PC-3 (cell line): ENCODE results near the gene IER2. TPM values are rescaled to one million over a fixed set of nuclear protein-coding genes. Genes with fewer than 3 reads are reported as not detected.
"Not testable (repeated sequence)": the region's sequence is repeated elsewhere in the genome, so short reads cannot be mapped to it uniquely, and the experiment has no call there.

Experiments
- ATAC-seq: fragments of 200-7000 bp; cut with Tn5 transposase; 2 replicates; pipeline ENCODE4 v1.9.1; 2020; ENCODE audit warnings: mild to moderate bottlenecking, moderate library complexity
- BruUV-seq: library from RNA; stranded (reverse); fragments of 400-500 nt; replicated peaks from 2 replicates; lab custom pipeline; 2021; lab: Mats Ljungman, UMichigan
- CTCF ChIA-PET: fragments of 300-600 bp; sonication (Branson Sonifier 250); formaldehyde crosslinking; loops from one replicate; lab custom pipeline; 2022; ENCODE audit warnings: antibody characterized with exemption; lab: Charles Lee
- POLR2A ChIA-PET: fragments of 300-600 bp; sonication (Branson Sonifier 250); formaldehyde crosslinking; loops from one replicate; lab custom pipeline; 2022; ENCODE audit warnings: antibody characterized with exemption; ENCODE audit not compliant: unreplicated experiment; lab: Charles Lee
- DNase-seq: peaks from one replicate; pipeline ENCODE4 v3.0.0-alpha.2; 2015
- H2AFZ ChIP-seq: fragments of 300-600 bp; sonication (generic); 2 replicates; pipeline ENCODE4 v1.6.0; 2016; ENCODE audit warnings: antibody characterized with exemption, low read length
- H3F3A ChIP-seq: fragments of 300-600 bp; sonication (generic); one replicate; pipeline ENCODE4 v1.6.0; 2017; ENCODE audit warnings: antibody characterized with exemption, low read length, control low read depth, mild to moderate bottlenecking; ENCODE audit not compliant: unreplicated experiment
- H3K27ac ChIP-seq: fragments of 300-600 bp; sonication (generic); 2 replicates; pipeline ENCODE4 v1.5.1; 2016; ENCODE audit warnings: mild to moderate bottlenecking, low read length
- H3K27me3 ChIP-seq: fragments of 300-600 bp; sonication (generic); 2 replicates; pipeline ENCODE4 v1.6.1; 2016; ENCODE audit warnings: low read length, mixed read lengths
- H3K36me3 ChIP-seq: fragments of 300-600 bp; sonication (generic); 2 replicates; pipeline ENCODE4 v1.6.1; 2016; ENCODE audit warnings: low read depth, mixed run types, low read length, mixed read lengths
- H3K4me1 ChIP-seq: fragments of 300-600 bp; sonication (generic); 2 replicates; pipeline ENCODE4 v1.5.1; 2016; ENCODE audit warnings: low read length; ENCODE audit not compliant: insufficient read depth
- H3K4me2 ChIP-seq: fragments of 300-600 bp; sonication (generic); 2 replicates; pipeline ENCODE4 v1.6.0; 2016; ENCODE audit warnings: low read length
- H3K4me3 ChIP-seq: fragments of 300-600 bp; sonication (generic); 2 replicates; pipeline ENCODE4 v1.5.1; 2016; ENCODE audit warnings: mild to moderate bottlenecking, low read length, mixed read lengths
- H3K79me2 ChIP-seq: fragments of 300-600 bp; sonication (generic); 2 replicates; pipeline ENCODE4 v1.6.1; 2017; ENCODE audit warnings: low read length, mixed read lengths
- H3K9ac ChIP-seq: fragments of 300-600 bp; sonication (generic); 2 replicates; pipeline ENCODE4 v1.6.0; 2016; ENCODE audit warnings: mild to moderate bottlenecking, low read length
- H3K9me2 ChIP-seq: fragments of 300-600 bp; sonication (generic); replicated peaks from 2 replicates; pipeline ENCODE4 v1.6.1; 2016; ENCODE audit warnings: mixed run types, low read length, mixed read lengths
- H3K9me3 ChIP-seq: fragments of 300-600 bp; sonication (generic); 2 replicates; pipeline ENCODE4 v1.6.1; 2016; ENCODE audit warnings: low read length, mixed read lengths
- H4K20me1 ChIP-seq: fragments of 300-600 bp; sonication (generic); 2 replicates; pipeline ENCODE4 v1.6.1; 2016; ENCODE audit warnings: low read length, mixed read lengths
- EZH2 ChIP-seq: fragments of 300-600 bp; sonication (generic); IDR thresholded peaks from one replicate; pipeline ENCODE4 v1.6.1; 2017; ENCODE audit warnings: antibody characterized with exemption, mild to moderate bottlenecking, low read length; ENCODE audit not compliant: unreplicated experiment
- EZH2phosphoT487 ChIP-seq: fragments of 300-600 bp; sonication (generic); IDR thresholded peaks from 2 replicates; pipeline ENCODE4 v1.6.1; 2018; ENCODE audit warnings: mild to moderate bottlenecking, antibody characterized with exemption, low read length, borderline replicate concordance
- intact Hi-C: fragments of 100-400 bp; cut with micrococcal nuclease; formaldehyde crosslinking; loops from 2 replicates; pipeline ENCODE4 v1.9.0; 2023
- total RNA-seq: library from RNA; depleted of rRNA; stranded (reverse); fragments of >200 nt; gene quantifications from 2 replicates; pipeline ENCODE4 v1.2.3, GENCODE V29; 2014
- TF ChIP-seq, protein P1 (sequence below): fragments of 300-600 bp; sonication (generic); conservative IDR thresholded peaks from 2 replicates; pipeline ENCODE4 v1.5.1; 2017; ENCODE audit warnings: antibody characterized with exemption, low read depth, mild to moderate bottlenecking, low read length

Gene IER2
- total RNA-seq, 1 experiment from 2014 or later, result 155 TPM

DNA sequence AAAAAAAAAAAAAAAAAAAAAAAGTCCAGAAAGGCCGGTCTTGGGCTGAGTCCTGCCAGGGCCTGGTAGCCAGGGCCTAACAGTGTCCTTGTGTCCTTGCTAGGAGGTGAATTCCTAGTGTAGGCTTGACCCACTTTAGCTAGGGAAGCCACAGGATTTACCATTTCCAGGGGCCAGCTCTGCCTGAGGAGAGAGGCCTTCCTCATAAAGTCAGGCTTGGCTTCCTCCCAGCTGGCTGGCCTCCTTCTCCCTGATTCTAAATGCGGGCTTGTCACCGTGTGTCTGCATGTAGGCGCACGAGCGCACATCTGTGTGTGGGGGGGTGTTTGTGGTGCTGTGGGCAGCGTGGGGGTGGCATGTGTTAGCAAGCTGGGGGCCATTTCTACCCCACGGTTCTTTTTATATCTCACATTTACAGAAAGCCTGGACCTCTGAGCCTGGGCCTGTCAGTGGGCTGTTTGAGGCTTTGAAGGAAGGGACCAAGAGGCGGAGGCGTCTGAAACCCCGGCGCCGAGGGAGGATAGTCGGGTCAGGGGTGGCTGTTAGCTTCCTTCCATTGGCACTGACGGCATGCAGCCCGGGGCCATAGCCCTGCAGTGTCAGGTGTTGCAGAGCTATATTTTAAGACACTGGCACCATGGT lies 31.7 kb downstream of the IER2 start:
- peak; percentile 66 for DNase-seq
- ChIA-PET POLR2A (interaction anchor here (0.7 kb wide), 1 partner anchor 26 kb away, joined by 16 read pairs; no protein-coding TSS in a partner anchor), CTCF (no interaction called here)
- Histone ChIP-seq H3K27me3 (no peaks in the 10 kb centered on the region), H3K4me2 (peak overlapping the region; percentile 40), H3K9me2 (no peaks in the 10 kb centered on the region), H3K9me3 (no peaks in the 10 kb centered on the region), H3K27ac (peak overlapping the region; percentile 16; the same call in 1 of the 2 replicates), H3K4me1 (peaks cover 8% of the 10 kb centered on the region), H3F3A (no peaks in the 10 kb centered on the region), H2AFZ (peak overlapping the region; percentile 83), H3K36me3 (no peaks in the 10 kb centered on the region), H3K4me3 (no peak overlapping the region), H3K79me2 (no peaks in the 10 kb centered on the region), H4K20me1 (no peaks in the 10 kb centered on the region), H3K9ac (0 out of 2 replicates have a peak overlapping the region, but pooled peaks have one; percentile 35)
- TF ChIP-seq EZH2 (no peak), EZH2phosphoT487 (no peak)
- TF ChIP-seq, protein P1, sequence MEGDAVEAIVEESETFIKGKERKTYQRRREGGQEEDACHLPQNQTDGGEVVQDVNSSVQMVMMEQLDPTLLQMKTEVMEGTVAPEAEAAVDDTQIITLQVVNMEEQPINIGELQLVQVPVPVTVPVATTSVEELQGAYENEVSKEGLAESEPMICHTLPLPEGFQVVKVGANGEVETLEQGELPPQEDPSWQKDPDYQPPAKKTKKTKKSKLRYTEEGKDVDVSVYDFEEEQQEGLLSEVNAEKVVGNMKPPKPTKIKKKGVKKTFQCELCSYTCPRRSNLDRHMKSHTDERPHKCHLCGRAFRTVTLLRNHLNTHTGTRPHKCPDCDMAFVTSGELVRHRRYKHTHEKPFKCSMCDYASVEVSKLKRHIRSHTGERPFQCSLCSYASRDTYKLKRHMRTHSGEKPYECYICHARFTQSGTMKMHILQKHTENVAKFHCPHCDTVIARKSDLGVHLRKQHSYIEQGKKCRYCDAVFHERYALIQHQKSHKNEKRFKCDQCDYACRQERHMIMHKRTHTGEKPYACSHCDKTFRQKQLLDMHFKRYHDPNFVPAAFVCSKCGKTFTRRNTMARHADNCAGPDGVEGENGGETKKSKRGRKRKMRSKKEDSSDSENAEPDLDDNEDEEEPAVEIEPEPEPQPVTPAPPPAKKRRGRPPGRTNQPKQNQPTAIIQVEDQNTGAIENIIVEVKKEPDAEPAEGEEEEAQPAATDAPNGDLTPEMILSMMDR, result no peak
- BruUV-seq, result no TSS peak
- intact Hi-C loops, result no loop called here
- peak; percentile 85 for ATAC-seq

DNA sequence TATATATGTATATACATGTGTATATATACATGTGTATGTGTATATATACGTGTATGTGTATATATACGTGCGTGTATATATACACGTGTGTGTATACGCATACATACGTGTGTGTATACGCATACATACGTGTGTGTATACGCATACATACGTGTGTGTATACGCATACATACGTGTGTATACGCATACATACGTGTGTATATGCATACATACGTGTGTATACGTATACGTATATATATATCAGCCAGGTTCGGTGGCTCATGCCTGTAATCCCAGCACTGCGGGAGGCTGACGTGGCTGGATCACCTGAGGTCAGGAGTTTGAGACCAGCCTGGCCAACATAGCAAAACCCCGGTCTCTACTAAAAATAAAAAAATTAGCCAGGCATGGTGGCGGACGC lies 34.7 kb downstream of the IER2 start:
- H3K79me2 ChIP-seq, BruUV-seq, H3K4me2 ChIP-seq, ATAC-seq, H3K27me3 ChIP-seq, CTCF ChIA-PET, H3F3A ChIP-seq, H3K4me1 ChIP-seq, H3K27ac ChIP-seq, intact Hi-C loops, H3K4me3 ChIP-seq, H3K9me3 ChIP-seq, H3K9ac ChIP-seq, H2AFZ ChIP-seq, H3K9me2 ChIP-seq, DNase-seq, H3K36me3 ChIP-seq, POLR2A ChIA-PET, H4K20me1 ChIP-seq: not testable (repeated sequence)

DNA sequence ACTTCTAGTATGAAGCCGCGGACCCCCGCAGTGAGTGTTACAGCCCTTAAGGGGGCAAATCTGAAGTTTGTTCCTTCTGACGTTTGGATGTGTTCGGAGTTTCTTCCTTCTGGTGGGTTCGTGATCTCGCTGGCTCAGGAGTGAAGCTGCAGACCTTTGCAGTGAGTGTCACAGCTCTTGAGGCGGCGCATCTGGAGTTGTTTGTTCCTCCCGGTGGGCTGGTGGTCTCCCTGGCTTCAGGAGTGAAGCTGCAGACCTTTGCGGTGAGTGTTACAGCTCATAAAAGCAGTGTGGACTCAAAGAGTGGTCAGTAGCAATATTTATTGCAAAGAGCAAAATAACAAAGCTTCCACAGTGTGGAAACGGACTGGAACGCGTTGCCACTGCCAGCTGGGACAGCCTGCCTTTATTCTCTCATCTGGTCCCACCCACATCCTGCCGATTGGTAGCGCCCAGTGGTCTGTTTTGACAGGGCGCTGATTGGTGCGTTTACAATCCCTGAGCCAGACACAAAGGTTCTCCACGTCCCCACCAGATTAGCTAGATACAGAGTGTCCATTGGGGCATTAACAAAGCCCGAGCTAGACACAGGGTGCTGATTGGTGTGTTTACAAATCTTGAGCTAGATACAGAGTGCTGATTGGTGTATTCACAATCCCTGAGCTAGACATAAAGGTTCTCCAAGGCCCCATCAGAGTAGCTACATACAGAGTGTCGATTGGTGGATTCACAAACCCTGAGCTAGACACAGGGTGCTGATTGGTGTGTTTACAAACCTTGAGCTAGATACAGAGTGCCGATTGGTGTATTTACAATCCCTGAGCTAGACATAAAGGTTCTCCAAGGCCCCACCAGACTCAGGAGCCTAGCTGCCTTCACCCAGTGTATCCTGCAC lies 35.8 kb downstream of the IER2 start:
- POLR2A ChIA-PET, result interaction anchor here (0.6 kb wide), 2 partner anchors 464 to 1004 kb away, joined by 3 read pairs; no protein-coding TSS in a partner anchor
- H3K4me2 ChIP-seq, H3K79me2 ChIP-seq, H3K27ac ChIP-seq, H3F3A ChIP-seq, H4K20me1 ChIP-seq, H3K27me3 ChIP-seq, H3K4me1 ChIP-seq, H3K4me3 ChIP-seq, H3K36me3 ChIP-seq, DNase-seq, H2AFZ ChIP-seq, intact Hi-C loops, CTCF ChIA-PET, ATAC-seq, H3K9ac ChIP-seq, H3K9me2 ChIP-seq, H3K9me3 ChIP-seq, BruUV-seq: not testable (repeated sequence)

DNA sequence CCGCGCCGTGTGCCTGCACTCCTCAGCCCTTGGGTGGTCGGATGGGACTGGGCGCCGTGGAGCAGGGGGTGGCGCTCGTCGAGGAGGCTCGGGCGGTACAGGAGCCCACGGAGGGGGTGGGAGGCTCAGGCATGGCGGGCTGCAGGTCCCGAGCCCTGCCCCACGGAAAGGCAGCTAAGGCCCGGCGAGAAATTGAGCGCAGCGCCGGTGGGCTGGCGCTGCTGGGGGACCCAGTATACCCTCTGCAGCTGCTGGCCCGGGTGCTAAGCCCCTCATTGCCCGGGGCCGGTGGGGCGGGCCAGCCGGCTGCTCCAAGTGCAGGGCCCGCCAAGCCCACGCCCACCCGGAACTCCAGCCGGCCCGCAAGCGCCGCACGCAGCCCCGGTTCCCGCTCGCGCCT lies 36.5 kb downstream of the IER2 start:
- H3K36me3 ChIP-seq, H3K27ac ChIP-seq, H3F3A ChIP-seq, H3K4me3 ChIP-seq, H3K9me2 ChIP-seq, H3K4me2 ChIP-seq, H3K9ac ChIP-seq, intact Hi-C loops, DNase-seq, H3K79me2 ChIP-seq, CTCF ChIA-PET, BruUV-seq, H3K27me3 ChIP-seq, H3K9me3 ChIP-seq, H2AFZ ChIP-seq, ATAC-seq, H3K4me1 ChIP-seq, H4K20me1 ChIP-seq: not testable (repeated sequence)
- POLR2A ChIA-PET, result interaction anchor here (0.6 kb wide), 1 partner anchor 464 kb away, joined by 3 read pairs; no protein-coding TSS in a partner anchor
